Suprapubic skin (tissue), 3 donors: ENCODE measurements around the gene PCNX1.
"Not testable (repeated sequence)": the region's sequence is repeated elsewhere in the genome, so short reads cannot be mapped to it uniquely, and the experiment has no call there.

ENCODE experiments used
- CTCF ChIP-seq, 2 donors: fragments of 200-600 bp in 1 of 2; fragments of 450-650 bp in 1 of 2; sonication (generic) in 1 of 2; IDR thresholded peaks; one replicate each; pipeline ENCODE4 v1.5.1; 2016 to 2019; ENCODE audit warnings: antibody characterized with exemption in 2 of 2, mild to moderate bottlenecking in 1 of 2, moderate library complexity in 1 of 2
- EP300 ChIP-seq: sonication (generic); formaldehyde crosslinking; IDR thresholded peaks from one replicate; pipeline ENCODE4 v1.6.1; 2017; ENCODE audit warnings: antibody characterized with exemption
- POLR2A ChIP-seq, 2 donors: fragments of 450-650 bp; IDR thresholded peaks; one replicate each; pipeline ENCODE4 v1.6.1; 2017; ENCODE audit warnings: antibody characterized with exemption in 2 of 2, mild to moderate bottlenecking in 2 of 2, moderate library complexity in 2 of 2

GRCh38 chr14:71019917-71020316, 112.7 kb downstream of the PCNX1 start:
- not testable (repeated sequence) for TF ChIP-seq EP300; CTCF (IDR thresholded peaks at IDR 0.05); POLR2A (IDR thresholded peaks at IDR 0.05)
